ENCODE measurements around the gene RMND5B. TPM values are rescaled to one million over a fixed set of nuclear protein-coding genes. Genes with fewer than 3 reads are reported as not detected.

Gene RMND5B
- total and polyA plus RNA-seq, 8 donors, result 28.9 to 41.5 (median 30.3) TPM

- no peak for TF ChIP-seq CTCF (IDR thresholded peaks at IDR 0.05)
These were observed 27.2 kb upstream of the RMND5B start for GRCh38 chr5:178103612-178104011.

DNA sequence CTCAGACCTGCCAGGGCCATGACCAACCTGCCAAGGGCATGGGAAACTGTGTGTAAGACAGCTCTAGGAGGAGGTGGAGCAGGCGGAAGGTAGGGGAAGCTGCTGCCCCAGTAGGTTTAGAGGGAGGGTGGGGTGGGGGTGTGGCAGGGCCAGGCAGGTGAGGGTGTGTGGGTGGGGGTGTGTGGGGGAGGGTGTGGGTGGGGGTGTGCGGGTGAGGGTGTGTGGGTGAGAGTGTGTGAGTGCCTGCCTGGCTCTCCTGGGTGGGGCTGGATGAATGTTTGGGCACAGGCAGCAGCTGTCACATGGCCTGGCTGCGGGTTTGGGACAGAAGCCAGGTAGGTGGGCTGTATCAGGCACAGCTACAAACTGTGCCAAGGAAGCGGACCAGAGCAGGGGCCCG is 26.3 kb upstream of the RMND5B start:
- Histone ChIP-seq H3K36me3 (no peaks in the 10 kb centered on the region), H3K4me1 (peaks cover 0 to 13% of the 10 kb centered on the region in 2 donors), H3K4me3 (no peak overlapping the region), H3K27me3 (peaks cover 0 to 2% of the 10 kb centered on the region in 2 donors), H3K9me3 (no peaks in the 10 kb centered on the region), H3K27ac (no peak overlapping the region)
- DNase-seq, result peak in 2 of 4 donors; percentile 54 to 65
- ATAC-seq, result peak; percentile 69
- no peak for TF ChIP-seq CTCF (IDR thresholded peaks at IDR 0.05)
- intact Hi-C loops (cut with DNase I), result no loop called here

More at GRCh38 chr5:178103612-178104011, 27.2 kb upstream of the RMND5B start:
- ATAC-seq (no peak), DNase-seq (no peak)
- intact Hi-C loops (cut with DNase I), result no loop called here
- H3K4me3 ChIP-seq, result no peak overlapping the region
- peaks cover 0 to 2% of the 10 kb centered on the region in 2 donors for H3K27me3 ChIP-seq
- no peak overlapping the region for H3K27ac ChIP-seq
- no peaks in the 10 kb centered on the region for H3K36me3 ChIP-seq
- no peaks in the 10 kb centered on the region for H3K9me3 ChIP-seq
- peaks cover 0 to 5% of the 10 kb centered on the region in 2 donors for H3K4me1 ChIP-seq

- H3K4me3 ChIP-seq, result no peak overlapping the region
- no peak for TF ChIP-seq CTCF (IDR thresholded peaks at IDR 0.05)
- DNase-seq, result no peak
- ATAC-seq, result no peak
- intact Hi-C loops (cut with DNase I), result no loop called here
- no peaks in the 10 kb centered on the region for H3K36me3 ChIP-seq
- no peak overlapping the region for H3K27ac ChIP-seq
- peaks cover 0 to 13% of the 10 kb centered on the region in 2 donors for H3K4me1 ChIP-seq
- H3K27me3 ChIP-seq, result peaks cover 0 to 10% of the 10 kb centered on the region in 2 donors
- no peaks in the 10 kb centered on the region for H3K9me3 ChIP-seq
These were observed 24.7 kb upstream of the RMND5B start for GRCh38 chr5:178106086-178106485.

DNA sequence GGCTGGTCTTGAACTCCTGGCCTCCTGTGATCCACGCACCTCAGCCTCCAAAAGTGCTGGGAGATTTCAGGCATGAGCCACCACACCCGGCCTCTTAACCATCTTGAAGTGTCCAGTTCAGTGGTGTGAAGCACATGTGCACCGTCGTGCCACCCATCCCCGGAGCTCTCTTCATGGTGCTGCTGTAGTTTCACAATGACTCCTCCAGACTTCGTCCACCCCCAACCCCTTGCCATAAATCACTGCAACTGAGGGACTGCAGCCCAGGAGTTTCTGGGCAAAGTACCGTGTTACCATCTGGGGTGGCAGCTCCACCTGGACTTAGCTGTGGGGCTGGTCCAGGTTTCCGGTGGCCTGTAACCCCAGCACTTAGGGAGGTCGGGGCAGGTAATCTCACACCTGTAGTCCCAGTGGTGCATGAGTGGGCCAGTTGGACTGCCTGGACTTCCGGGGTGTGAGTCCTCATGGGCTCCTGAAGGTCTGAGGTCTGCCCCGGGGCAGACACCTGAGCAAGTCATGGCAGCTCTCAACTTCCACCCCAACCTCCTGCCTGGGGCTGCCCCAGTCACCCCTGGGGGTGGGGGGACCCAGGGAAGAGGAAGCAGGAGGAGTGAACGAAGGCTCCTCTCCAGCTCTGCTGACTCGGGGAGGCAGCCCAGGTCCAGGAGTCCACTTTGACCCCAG is 24.1 kb upstream of the RMND5B start:
- Histone ChIP-seq H3K9me3 (no peaks in the 10 kb centered on the region), H3K4me3 (no peak overlapping the region), H3K36me3 (no peaks in the 10 kb centered on the region), H3K27ac (no peak overlapping the region), H3K27me3 (peaks cover 0 to 16% of the 10 kb centered on the region in 2 donors), H3K4me1 (peaks cover 0 to 13% of the 10 kb centered on the region in 2 donors)
- TF ChIP-seq CTCF (IDR thresholded peaks at IDR 0.05), result no peak
- no peak for ATAC-seq
- intact Hi-C loops (cut with DNase I), result no loop called here
- DNase-seq, result peak in 1 of 4 donors; percentile 45

DNA sequence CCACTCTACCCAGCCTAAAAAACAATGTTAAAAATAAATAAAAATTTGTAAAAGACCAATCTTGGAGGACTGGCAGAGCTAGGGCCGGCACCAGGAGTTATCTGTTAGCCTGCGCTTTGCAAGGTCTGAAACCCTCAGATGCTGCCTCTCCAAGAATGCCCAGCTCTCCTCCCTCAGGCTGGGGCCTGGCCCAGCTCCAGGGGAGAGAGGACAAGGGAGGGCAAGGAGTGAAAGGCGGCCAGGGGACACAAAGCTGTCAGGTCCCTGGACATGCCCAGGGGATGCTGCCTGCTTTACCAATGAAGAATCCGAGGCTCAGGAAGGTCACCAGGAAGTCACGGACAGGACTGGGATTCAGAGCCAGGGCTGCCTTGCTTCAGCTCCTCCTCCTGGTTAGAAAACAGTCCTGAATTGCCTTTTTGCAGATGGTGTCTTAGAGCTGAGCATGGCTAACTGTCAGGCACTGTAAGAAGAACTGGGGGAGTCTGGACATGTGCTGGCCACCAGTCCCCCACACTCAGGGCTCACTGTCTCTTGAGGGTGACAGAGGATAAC is 23.0 kb upstream of the RMND5B start:
- Histone ChIP-seq H3K36me3 (no peaks in the 10 kb centered on the region), H3K27me3 (peaks cover 0 to 27% of the 10 kb centered on the region in 2 donors), H3K4me3 (no peak overlapping the region), H3K9me3 (no peaks in the 10 kb centered on the region), H3K4me1 (peaks cover 0 to 15% of the 10 kb centered on the region in 2 donors), H3K27ac (no peak overlapping the region)
- TF ChIP-seq CTCF (IDR thresholded peaks at IDR 0.05), result no peak
- peak in 1 of 4 donors; percentile 43 for DNase-seq
- ATAC-seq, result no peak
- intact Hi-C loops (cut with DNase I), result no loop called here
